Right forelimb (tissue), 1 donor: ENCODE data around the gene USP37.

Source experiments
- DNase-seq: peaks from one replicate; pipeline ENCODE4 v3.0.0-alpha.2; 2018

Gene USP37

GRCh38 chr2:218472988-218473387, 95.2 kb downstream of the USP37 start:
- no peak for DNase-seq

- DNase-seq: no peak
Measured at GRCh38 chr2:218471982-218472381, 96.2 kb downstream of the USP37 start.

GRCh38 chr2:218471036-218471435, 97.1 kb downstream of the USP37 start:
- no peak for DNase-seq

- no peak for DNase-seq
Measured at GRCh38 chr2:218470448-218470847, 97.7 kb downstream of the USP37 start.

GRCh38 chr2:218465987-218466633, 102.0 kb downstream of the USP37 start:
- DNase-seq: no peak

DNA sequence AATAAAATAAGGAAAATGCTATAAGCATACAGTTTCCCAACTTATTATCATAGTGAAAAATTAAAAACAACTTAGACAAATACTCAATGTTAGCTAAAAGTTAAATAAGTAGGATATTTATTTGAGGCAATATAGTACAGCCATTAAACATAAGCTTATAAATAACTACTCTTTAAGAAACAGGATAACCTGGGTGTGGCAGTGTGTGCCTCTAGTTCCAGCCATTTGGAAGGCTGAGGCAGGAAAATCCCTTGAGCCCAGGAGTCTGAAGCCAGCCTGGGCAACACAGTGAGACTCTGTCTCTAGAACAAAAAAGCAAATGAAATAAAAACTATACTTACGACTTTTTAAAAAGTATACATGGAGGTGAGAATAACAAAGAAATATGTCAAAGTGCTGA, 109.6 kb downstream of the USP37 start:
- no peak for DNase-seq

GRCh38 chr2:218456849-218457248, 111.3 kb downstream of the USP37 start:
- no peak for DNase-seq

GRCh38 chr2:218452079-218452478, 116.1 kb downstream of the USP37 start:
- DNase-seq: no peak

GRCh38 chr2:218448934-218449333, 119.2 kb downstream of the USP37 start:
- DNase-seq: no peak

GRCh38 chr2:218447072-218447471, 121.1 kb downstream of the USP37 start:
- no peak for DNase-seq

GRCh38 chr2:218446547-218446946, 121.6 kb downstream of the USP37 start:
- DNase-seq: no peak

- no peak for DNase-seq
Measured at GRCh38 chr2:218445602-218446001, 122.5 kb downstream of the USP37 start.

GRCh38 chr2:218444692-218445357, 123.3 kb downstream of the USP37 start:
- no peak for DNase-seq

DNA sequence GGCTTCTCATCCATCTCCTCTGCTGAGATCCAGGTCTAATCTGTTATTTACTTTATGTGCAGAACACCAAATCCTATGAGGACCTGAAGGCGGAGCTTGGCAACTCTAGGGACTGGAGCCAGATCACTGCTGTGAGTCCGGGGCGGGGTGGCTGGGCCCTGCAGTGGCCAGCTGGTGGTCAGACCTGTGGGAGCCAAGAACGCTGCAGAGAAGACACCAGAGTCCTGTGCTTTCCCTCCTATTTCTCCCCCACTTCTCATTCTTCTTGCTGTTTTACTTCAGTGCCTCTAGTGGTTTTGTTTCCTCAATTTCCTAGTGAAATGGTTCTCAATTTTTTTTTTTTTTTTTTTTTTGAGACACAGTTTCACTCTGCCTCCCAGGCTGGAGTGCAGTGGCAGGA, 129.6 kb downstream of the USP37 start:
- DNase-seq: no peak

DNA sequence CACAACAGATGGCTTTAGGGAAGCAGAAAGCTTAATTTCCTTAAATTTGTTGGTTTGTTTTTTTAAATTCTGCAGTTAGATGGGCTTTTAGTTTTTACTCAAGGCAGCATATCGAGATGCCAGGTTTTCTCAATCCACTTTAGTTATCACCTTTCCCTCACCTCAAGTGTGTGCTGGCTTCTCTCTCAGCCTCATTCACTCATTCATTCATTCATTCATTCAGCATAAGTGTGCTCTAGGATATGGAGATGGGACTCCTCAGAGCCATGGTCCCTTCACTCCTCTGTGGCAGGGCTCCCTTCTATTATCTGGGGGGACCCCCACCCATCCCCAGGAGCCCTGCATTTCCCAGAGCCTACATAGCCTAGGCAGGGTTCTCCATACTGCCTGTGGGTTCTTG, 130.2 kb downstream of the USP37 start:
- DNase-seq: no peak

GRCh38 chr2:218436992-218437391, 131.2 kb downstream of the USP37 start:
- no peak for DNase-seq

DNA sequence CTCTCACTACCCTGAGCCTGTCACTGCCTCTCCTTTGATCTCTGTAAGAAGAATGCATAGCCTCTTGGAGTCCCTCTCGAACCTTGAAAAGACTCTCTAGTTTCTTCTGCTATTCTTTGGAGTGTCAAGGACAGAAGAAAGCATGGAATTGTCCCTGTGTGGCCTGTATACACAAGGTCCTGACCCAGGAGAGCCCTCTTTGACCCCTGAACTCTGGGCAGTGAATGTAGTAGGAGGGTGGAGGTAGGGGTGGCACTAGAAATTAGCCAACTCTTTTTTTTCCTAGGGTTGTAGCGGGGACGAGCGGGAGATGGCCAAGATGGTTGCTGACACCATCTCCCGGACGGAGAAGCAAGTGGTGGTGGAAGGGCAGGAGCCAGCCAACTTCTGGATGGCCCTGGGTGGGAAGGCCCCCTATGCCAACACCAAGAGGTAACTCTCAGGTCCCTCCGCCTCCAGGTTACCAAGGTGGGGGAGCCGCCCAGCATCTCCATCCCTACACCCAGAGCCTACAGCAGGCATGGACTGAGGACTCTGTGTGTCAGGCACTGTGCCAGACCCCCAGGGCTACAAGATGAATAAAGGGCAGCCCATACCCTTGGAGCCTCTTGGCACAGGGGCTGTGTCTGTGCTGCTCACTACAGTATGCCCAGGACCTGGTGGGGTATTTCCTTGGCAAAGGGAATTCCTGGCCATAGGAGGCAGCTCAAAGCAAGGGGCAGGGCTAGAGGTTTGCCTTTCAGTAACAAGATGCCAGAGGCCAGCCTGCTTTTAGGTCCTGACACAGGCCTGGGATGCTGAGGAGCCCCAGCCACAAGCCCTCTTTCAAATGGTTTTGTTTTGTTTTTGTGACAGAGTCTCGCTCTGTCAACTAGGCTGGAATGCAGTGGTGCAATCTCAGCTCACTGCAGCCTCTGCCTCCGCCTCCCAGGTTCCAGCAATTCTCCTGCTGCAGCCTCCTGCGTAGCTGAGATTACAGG, 132.9 kb downstream of the USP37 start:
- no peak for DNase-seq

DNA sequence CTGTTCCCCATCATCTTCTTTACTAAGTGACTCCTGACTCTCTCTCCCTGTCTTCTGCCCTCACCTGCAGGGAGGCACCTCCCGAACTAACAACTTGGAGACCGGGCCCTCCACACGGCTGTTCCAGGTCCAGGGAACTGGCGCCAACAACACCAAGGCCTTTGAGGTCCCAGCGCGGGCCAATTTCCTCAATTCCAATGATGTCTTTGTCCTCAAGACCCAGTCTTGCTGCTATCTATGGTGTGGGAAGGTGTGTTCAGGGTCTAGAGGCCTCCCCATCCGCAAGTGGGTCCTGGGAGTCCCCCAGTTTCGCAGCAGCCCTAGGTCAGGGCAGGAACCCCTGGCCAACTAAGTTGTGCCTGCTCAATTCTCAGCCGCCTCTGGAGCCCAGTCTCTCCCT, 133.7 kb downstream of the USP37 start:
- no peak for DNase-seq

GRCh38 chr2:218432676-218433365, 135.3 kb downstream of the USP37 start:
- DNase-seq: no peak

- DNase-seq: no peak
Measured at GRCh38 chr2:218431878-218432277, 136.3 kb downstream of the USP37 start.

- no peak for DNase-seq
Measured at GRCh38 chr2:218430721-218431120, 137.4 kb downstream of the USP37 start.

DNA sequence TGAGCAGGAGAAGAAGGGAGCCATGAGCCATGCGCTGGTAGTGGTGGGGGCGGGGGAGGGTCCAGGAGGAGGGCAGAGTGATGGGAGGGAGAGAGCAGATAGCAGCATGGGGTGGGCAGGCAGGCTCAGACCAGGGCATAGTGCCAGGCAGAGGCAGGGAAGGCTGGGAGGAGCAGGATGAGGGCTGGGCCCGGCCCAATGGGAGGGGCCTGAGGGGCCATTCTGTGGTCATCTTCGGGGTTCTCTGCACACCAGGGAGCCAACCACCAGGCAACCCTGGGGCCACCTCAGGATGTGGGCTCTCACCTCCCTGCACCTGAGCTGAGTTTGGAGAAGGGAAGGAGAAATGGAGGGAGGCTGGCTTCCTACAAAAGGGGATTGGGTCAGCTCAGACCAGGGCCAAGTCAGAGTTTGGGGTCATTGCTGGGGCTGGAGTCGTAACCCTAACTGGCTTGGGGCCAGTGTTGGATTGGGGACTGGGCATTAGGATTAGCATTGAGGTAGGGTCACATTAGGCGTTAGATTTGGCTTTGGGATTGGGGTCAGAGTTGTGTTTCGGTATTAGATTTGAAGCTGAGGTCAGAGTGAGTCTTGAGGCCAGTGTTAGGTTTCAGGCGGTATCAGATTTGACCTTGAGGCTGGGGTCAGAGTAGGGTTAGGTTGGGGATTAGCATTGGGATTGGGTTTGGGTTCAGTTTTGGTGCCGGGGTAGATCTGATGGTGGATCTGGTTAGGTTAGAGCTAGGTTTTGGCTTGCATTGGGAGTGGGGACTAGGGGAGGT, 138.0 kb downstream of the USP37 start:
- no peak for DNase-seq
